Measurements from ENCODE around the gene FGD1. TPM values are rescaled to one million over a fixed set of nuclear protein-coding genes. Genes with fewer than 3 reads are reported as not detected.

FGD1 gene
- total and polyA plus RNA-seq, 2 of the 8 experiments (the other 6 are each of a cell fraction or from before 2014, with no cell fraction given): 6.8 to 34.9 TPM

- TF ChIP-seq RFX5 (IDR thresholded peaks at IDR 0.05; ENCODE audit: borderline replicate concordance, low read depth, low read length): no peak
- TF ChIP-seq SIX5 (IDR thresholded peaks at IDR 0.05; ENCODE audit: low read depth, low read length): no peak
- no peak for TF ChIP-seq HDAC6 (IDR thresholded peaks at IDR 0.05; ENCODE audit: low read depth, low read length)
- TF ChIP-seq ASH2L (IDR thresholded peaks at IDR 0.05; ENCODE audit: low read length): peak; percentile 32
- no peak for TF ChIP-seq KDM1A (IDR thresholded peaks at IDR 0.05; ENCODE audit: borderline replicate concordance, low read length)
- 0 out of 2 replicates have a peak, but pooled peaks have one; percentile 10 for TF ChIP-seq CHD2 (IDR thresholded peaks at IDR 0.05; ENCODE audit: low read length)
- peak; percentile 42 to 74; a peak in 1 of 4 replicates for TF ChIP-seq SIN3A (conservative IDR thresholded peaks at IDR 0.05 in 1 of 2, IDR thresholded peaks at IDR 0.05 in 1 of 2; ENCODE audit: low read depth in 1 of 2, low read length in 2 of 2)
- TF ChIP-seq SUZ12 (IDR thresholded peaks at IDR 0.05; ENCODE audit: low read length): no peak
- TF ChIP-seq CBX8 (IDR thresholded peaks at IDR 0.05; ENCODE audit: borderline replicate concordance, low read depth, low read length): no peak
- no peak for TF ChIP-seq SRF (IDR thresholded peaks at IDR 0.05; ENCODE audit: low read depth, low read length)
- TF ChIP-seq CTBP2 (IDR thresholded peaks at IDR 0.05; ENCODE audit: borderline replicate concordance, insufficient read depth, insufficient read length, low read length): no peak
- no peak for TF ChIP-seq CBX5 (IDR thresholded peaks at IDR 0.05; ENCODE audit: low read depth, low read length)
- no peak for TF ChIP-seq KDM5A (IDR thresholded peaks at IDR 0.05; ENCODE audit: low read length)
- no peak for TF ChIP-seq JUN (IDR thresholded peaks at IDR 0.05; ENCODE audit: low read depth, low read length)
- TF ChIP-seq CREB1 (IDR thresholded peaks at IDR 0.05): no peak
- TF ChIP-seq YY1 (IDR thresholded peaks at IDR 0.05; ENCODE audit: low read depth, low read length): no peak
- TF ChIP-seq EZH2 (IDR thresholded peaks at IDR 0.05; ENCODE audit: low read depth, low read length, severe bottlenecking): no peak
- TF ChIP-seq BCL11A (IDR thresholded peaks at IDR 0.05; ENCODE audit: low read depth in 2 of 2, low read length in 2 of 2): no peak
These were observed 16.6 kb downstream of the FGD1 start (continued) for GRCh38 chrX:54479136-54480111.
